IMR-90 (cell line): ENCODE data around the gene TBCC. TPM values are rescaled to one million over a fixed set of nuclear protein-coding genes. Genes with fewer than 3 reads are reported as not detected.

Source experiments
- ATAC-seq: fragments of 200-7000 bp; cut with Tn5 transposase; 2 replicates; pipeline ENCODE4 v1.9.1; 2020; ENCODE audit warnings: low read depth, mild to moderate bottlenecking, moderate library complexity
- BruUV-seq: library from RNA; stranded (reverse); fragments of 400-500 nt; replicated peaks from 2 replicates; lab custom pipeline; 2021; lab: Mats Ljungman, UMichigan
- CTCF ChIA-PET: fragments of 300-600 bp; formaldehyde crosslinking; extraction: SDS; loops from one replicate; lab custom pipeline; 2021; ENCODE audit warnings: antibody characterized with exemption; lab: Yijun Ruan, JAX
- POLR2A ChIA-PET: fragments of 300-600 bp; sonication (Branson Sonifier 250); formaldehyde crosslinking; loops from one replicate; lab custom pipeline; 2022; ENCODE audit warnings: antibody characterized with exemption; ENCODE audit not compliant: unreplicated experiment; lab: Charles Lee
- DNase-seq: peaks from one replicate; pipeline ENCODE4 v3.0.0; 2013
- H2AFZ ChIP-seq: replicated peaks from 2 replicates; pipeline ENCODE3; 2013; ENCODE audit warnings: low read length, mild to moderate bottlenecking; ENCODE audit not compliant: poor library complexity
- H2AK5ac ChIP-seq: 2 replicates; pipeline ENCODE4 v1.6.1; 2013; ENCODE audit warnings: low read depth, low read length, inconsistent platforms
- H2AK9ac ChIP-seq: replicated peaks from 2 replicates; pipeline ENCODE3; 2013; ENCODE audit warnings: mild to moderate bottlenecking, low read depth, low read length, moderate library complexity; ENCODE audit not compliant: poor library complexity
- H2BK120ac ChIP-seq: 2 replicates; pipeline ENCODE4 v1.6.1; 2013; ENCODE audit warnings: low read depth, low read length, inconsistent platforms
- H2BK15ac ChIP-seq: 3 replicates; pipeline ENCODE4 v1.6.1; 2013; ENCODE audit warnings: low read depth, low read length, inconsistent platforms
- H2BK20ac ChIP-seq: 2 replicates; pipeline ENCODE4 v1.6.1; 2013; ENCODE audit warnings: low read depth, mild to moderate bottlenecking, inconsistent platforms, low read length, moderate library complexity
- H2BK5ac ChIP-seq: 2 replicates; pipeline ENCODE4 v1.6.1; 2013; ENCODE audit warnings: mild to moderate bottlenecking, low read depth, low read length, inconsistent platforms; ENCODE audit not compliant: poor library complexity, severe bottlenecking
- H3K14ac ChIP-seq: replicated peaks from 2 replicates; pipeline ENCODE4 v1.6.1; 2013; ENCODE audit warnings: low read depth, low read length, inconsistent platforms
- H3K18ac ChIP-seq: 2 replicates; pipeline ENCODE4 v1.6.1; 2013; ENCODE audit warnings: low read depth, low read length, control low read depth
- H3K23ac ChIP-seq: 2 replicates; pipeline ENCODE4 v1.6.1; 2013; ENCODE audit warnings: low read depth, low read length, inconsistent platforms
- H3K27ac ChIP-seq: 2 replicates; pipeline ENCODE4 v1.5.1; 2013; ENCODE audit warnings: mild to moderate bottlenecking, control low read depth, low read length; ENCODE audit not compliant: insufficient read depth
- H3K27me3 ChIP-seq: 2 replicates; pipeline ENCODE4 v1.6.1; 2013; ENCODE audit warnings: low read length; ENCODE audit not compliant: control insufficient read depth, insufficient read depth
- H3K36me3 ChIP-seq: 2 replicates; pipeline ENCODE4 v1.6.1; 2013; ENCODE audit warnings: low read length, mixed read lengths; ENCODE audit not compliant: control insufficient read depth, insufficient read depth
- H3K4ac ChIP-seq: 2 replicates; pipeline ENCODE4 v1.6.1; 2013; ENCODE audit warnings: low read depth, low read length, inconsistent platforms
- H3K4me1 ChIP-seq: 2 replicates; pipeline ENCODE4 v1.6.1; 2013; ENCODE audit warnings: low read length, mixed read lengths; ENCODE audit not compliant: control insufficient read depth, insufficient read depth
- H3K4me2 ChIP-seq: 2 replicates; pipeline ENCODE4 v1.6.1; 2013; ENCODE audit warnings: low read depth, mild to moderate bottlenecking, control low read depth, low read length, moderate library complexity
- H3K4me3 ChIP-seq: 2 replicates; pipeline ENCODE4 v1.5.1; 2013; ENCODE audit warnings: low read depth, mild to moderate bottlenecking, control low read depth, low read length, moderate library complexity; ENCODE audit not compliant: insufficient read depth
- H3K56ac ChIP-seq: 2 replicates; pipeline ENCODE4 v1.6.1; 2013; ENCODE audit warnings: low read length, inconsistent platforms; ENCODE audit not compliant: insufficient read depth; ENCODE audit errors: extremely low read depth
- H3K79me1 ChIP-seq, 2 experiments: 2 replicates each; pipeline ENCODE4 v1.6.1; 2013; ENCODE audit warnings: low read length in 2 of 2, inconsistent platforms in 1 of 2, low read depth in 1 of 2
- H3K9ac ChIP-seq: 2 replicates; pipeline ENCODE4 v1.6.1; 2013; ENCODE audit warnings: low read depth, low read length, control low read depth
- H3K9me1 ChIP-seq: 2 replicates; pipeline ENCODE4 v1.6.1; 2013; ENCODE audit warnings: low read length, inconsistent platforms; ENCODE audit not compliant: insufficient read depth
- H3K9me3 ChIP-seq: 2 replicates; pipeline ENCODE4 v1.6.1; 2013; ENCODE audit warnings: low read length; ENCODE audit not compliant: control insufficient read depth, insufficient read depth
- H4K20me1 ChIP-seq: 2 replicates; pipeline ENCODE4 v1.6.1; 2013; ENCODE audit warnings: low read length, inconsistent platforms; ENCODE audit not compliant: insufficient read depth
- H4K5ac ChIP-seq: 2 replicates; pipeline ENCODE4 v1.6.1; 2013; ENCODE audit warnings: mild to moderate bottlenecking, low read depth, low read length, control low read depth
- H4K8ac ChIP-seq, 2 experiments: 2 replicates each; pipeline ENCODE4 v1.6.1; 2013; ENCODE audit warnings: low read depth in 2 of 2, low read length in 2 of 2, control low read depth in 1 of 2, inconsistent platforms in 1 of 2
- H4K91ac ChIP-seq: 2 replicates; pipeline ENCODE4 v1.6.1; 2013; ENCODE audit warnings: low read depth, low read length, inconsistent platforms; ENCODE audit not compliant: insufficient read depth
- BHLHE40 ChIP-seq: fragments of 150-350 bp; IDR thresholded peaks from 2 replicates; pipeline ENCODE4 v1.6.1; 2016; ENCODE audit warnings: mild to moderate bottlenecking, low read depth, low read length
- CEBPB ChIP-seq: IDR thresholded peaks from 2 replicates; pipeline ENCODE4 v1.6.1; 2012; ENCODE audit warnings: low read depth, low read length, improper control_type of control experiment
- CHD1 ChIP-seq: IDR thresholded peaks from 2 replicates; pipeline ENCODE4 v1.6.1; 2012; ENCODE audit warnings: low read depth, low read length, improper control_type of control experiment
- CTCF ChIP-seq: conservative IDR thresholded peaks from 2 replicates; pipeline ENCODE4 v1.5.1; 2012; ENCODE audit warnings: mild to moderate bottlenecking, low read depth, low read length, improper control_type of control experiment
- ELK1 ChIP-seq: fragments of 150-350 bp; IDR thresholded peaks from 2 replicates; pipeline ENCODE4 v1.6.1; 2016; ENCODE audit warnings: low read depth, mild to moderate bottlenecking, low read length, moderate library complexity, borderline replicate concordance
- FOS ChIP-seq: fragments of 150-350 bp; IDR thresholded peaks from 2 replicates; pipeline ENCODE4 v1.6.1; 2016; ENCODE audit warnings: low read depth, low read length
- MAZ ChIP-seq: IDR thresholded peaks from 2 replicates; pipeline ENCODE4 v1.6.1; 2012; ENCODE audit warnings: low read depth, mild to moderate bottlenecking, low read length, improper control_type of control experiment, moderate library complexity, borderline replicate concordance
- NFE2L2 ChIP-seq: fragments of 150-350 bp; IDR thresholded peaks from 2 replicates; pipeline ENCODE4 v1.6.1; 2016; ENCODE audit warnings: low read depth, mild to moderate bottlenecking, low read length
- POLR2A ChIP-seq: IDR thresholded peaks from 2 replicates; pipeline ENCODE4 v1.6.1; 2012; ENCODE audit warnings: mild to moderate bottlenecking, low read depth, low read length
- RAD21 ChIP-seq: IDR thresholded peaks from 2 replicates; pipeline ENCODE4 v1.6.1; 2012; ENCODE audit warnings: low read length, improper control_type of control experiment
- RCOR1 ChIP-seq: IDR thresholded peaks from 2 replicates; pipeline ENCODE4 v1.6.1; 2012; ENCODE audit warnings: mild to moderate bottlenecking, low read length, improper control_type of control experiment; ENCODE audit not compliant: insufficient replicate concordance
- RFX5 ChIP-seq: IDR thresholded peaks from 2 replicates; pipeline ENCODE4 v1.8.0; 2012; ENCODE audit warnings: low read depth, mild to moderate bottlenecking, low read length, moderate library complexity
- USF2 ChIP-seq: fragments of 150-350 bp; IDR thresholded peaks from 2 replicates; pipeline ENCODE4 v1.6.1; 2017; ENCODE audit warnings: mild to moderate bottlenecking, antibody characterized with exemption, low read length, low read depth
- WGBS, 2 experiments: methylation state at CpG; one replicate each; pipeline versions ENCODE4 v1.1.5 to v1.1.7; 2013; ENCODE audit warnings: missing lambda C conversion rate in 2 of 2; ENCODE audit not compliant: insufficient read length in 1 of 2; ENCODE audit errors: extremely low coverage in 2 of 2; 5-methylcytosine and 5-hydroxymethylcytosine counted together
- dilution Hi-C: fragments of 300-500 bp; cut with HindIII; formaldehyde crosslinking; loops from one replicate; pipeline ENCODE4 v1.14.3; 2018; ENCODE audit warnings: low sequenced_read_pairs; ENCODE audit not compliant: unreplicated experiment
- in situ Hi-C: fragments of 300-500 bp; cut with MboI; formaldehyde crosslinking; loops from 3 replicates; pipeline ENCODE4 v1.14.3; 2019; ENCODE audit warnings: low sequenced_read_pairs, inconsistent platforms, mixed read lengths
- intact Hi-C: fragments of 100-400 bp; cut with micrococcal nuclease; formaldehyde crosslinking; loops from 2 replicates; pipeline ENCODE4 v1.10.0; 2022
- polyA plus RNA-seq, 3 experiments: library from polyadenylated mRNA; depleted of rRNA; stranded (reverse); fragments of >200 nt; gene quantifications; 2 replicates each; pipeline ENCODE4 v1.2.3, GENCODE V29; 2012; ENCODE audit warnings: low replicate concordance in 1 of 3
- total RNA-seq: library from RNA; depleted of rRNA; stranded (reverse); fragments of >200 nt; gene quantifications from 2 replicates; pipeline ENCODE4 v1.2.3, GENCODE V29; 2012

TBCC gene
- total and polyA plus RNA-seq, 2 of the 4 experiments (the other 2 are of a cell fraction) = 23.0 to 32.6 TPM

- CTCF ChIA-PET = interaction anchor here (0.6 kb wide), 1 partner anchor 108 kb away, joined by 5 read pairs; no protein-coding TSS in a partner anchor
- Histone ChIP-seq H3K4me2 (peak within 1 kb of the TSS; percentile 90), H3K4ac (peak within 1 kb of the TSS; percentile 100), H3K9ac (peak within 1 kb of the TSS; percentile 100), H2BK20ac (peak within 1 kb of the TSS; percentile 18; the same call in 1 of the 2 replicates), H3K4me3 (peak within 1 kb of the TSS; percentile 96), H4K91ac (peak within 1 kb of the TSS; percentile 96), H2AFZ (peak within 1 kb of the TSS; percentile 90), H2AK5ac (no peak within 1 kb of the TSS; the same call in 1 of the 2 replicates), H3K27ac (peak within 1 kb of the TSS; percentile 98), H3K56ac (peak within 1 kb of the TSS; percentile 99), H3K18ac (peak within 1 kb of the TSS; percentile 69), H3K23ac (peak within 1 kb of the TSS; percentile 44; the same call in 1 of the 2 replicates), H3K79me1 (peaks cover 7 to 37% of the 10 kb centered on the region in 2 experiments), H2BK15ac (0 out of 3 replicates have a peak within 1 kb of the TSS, but pooled peaks have one; percentile 56), H2AK9ac (peak within 1 kb of the TSS; percentile 100), H3K4me1 (peaks cover 6% of the 10 kb centered on the region), H4K8ac (peak within 1 kb of the TSS; percentile 90 to 98), H3K36me3 (no peaks in the 10 kb centered on the region), H3K14ac (peak within 1 kb of the TSS; percentile 100), H2BK5ac (peak within 1 kb of the TSS; percentile 99), H4K20me1 (no peaks in the 10 kb centered on the region; the same call in 1 of the 2 replicates), H3K9me1 (peaks cover 5% of the 10 kb centered on the region; the same call in 1 of the 2 replicates), H3K27me3 (no peaks in the 10 kb centered on the region), H4K5ac (peak within 1 kb of the TSS; percentile 81), H3K9me3 (no peaks in the 10 kb centered on the region), H2BK120ac (peak within 1 kb of the TSS; percentile 71; the same call in 1 of the 2 replicates)
- DNase-seq = peak; percentile 83
- POLR2A ChIA-PET = interaction anchor here (0.6 to 1.8 kb wide), 13 partner anchors 10 to 736 kb away, joined by 3 to 19 read pairs (median 7); partner anchors contain the start of genes RPL7L1 and TBCC
- no TSS peak for BruUV-seq
- intact Hi-C loops = loop anchor here (1.0 to 2.0 kb wide), 3 partner anchors 36 to 95 kb away; partner anchors contain the start of gene TBCC
- no CpG with 5 or more reads among the region's 70 CpGs for WGBS, 2 experiments
- ATAC-seq = peak; percentile 42
- TF ChIP-seq RFX5 (no peak), RCOR1 (no peak), BHLHE40 (no peak), CEBPB (no peak), RAD21 (no peak), NFE2L2 (no peak), ELK1 (no peak), FOS (no peak), USF2 (no peak), MAZ (no peak), POLR2A (no peak; the same call in none of the 2 replicates), CHD1 (no peak), CTCF (no peak)
- in situ Hi-C loops = no loop called here
- dilution Hi-C loops = no loop called here
Observed at GRCh38 chr6:42781796-42782688, 36.1 kb upstream of the TBCC start, which contains the start of gene BICRAL. BICRAL (plus strand) TSS chr6:42782052; CDS start chr6:42822023, 39,971 bp downstream.
